Raji (cell line): Measurements from ENCODE around the gene SSBP2.

Experiments used
- POLR2A ChIP-seq: IDR thresholded peaks from 2 replicates; pipeline ENCODE4 v1.6.1; 2011; ENCODE audit warnings: low read depth, low read length, control low read depth; ENCODE audit not compliant: insufficient read depth

Gene SSBP2

DNA sequence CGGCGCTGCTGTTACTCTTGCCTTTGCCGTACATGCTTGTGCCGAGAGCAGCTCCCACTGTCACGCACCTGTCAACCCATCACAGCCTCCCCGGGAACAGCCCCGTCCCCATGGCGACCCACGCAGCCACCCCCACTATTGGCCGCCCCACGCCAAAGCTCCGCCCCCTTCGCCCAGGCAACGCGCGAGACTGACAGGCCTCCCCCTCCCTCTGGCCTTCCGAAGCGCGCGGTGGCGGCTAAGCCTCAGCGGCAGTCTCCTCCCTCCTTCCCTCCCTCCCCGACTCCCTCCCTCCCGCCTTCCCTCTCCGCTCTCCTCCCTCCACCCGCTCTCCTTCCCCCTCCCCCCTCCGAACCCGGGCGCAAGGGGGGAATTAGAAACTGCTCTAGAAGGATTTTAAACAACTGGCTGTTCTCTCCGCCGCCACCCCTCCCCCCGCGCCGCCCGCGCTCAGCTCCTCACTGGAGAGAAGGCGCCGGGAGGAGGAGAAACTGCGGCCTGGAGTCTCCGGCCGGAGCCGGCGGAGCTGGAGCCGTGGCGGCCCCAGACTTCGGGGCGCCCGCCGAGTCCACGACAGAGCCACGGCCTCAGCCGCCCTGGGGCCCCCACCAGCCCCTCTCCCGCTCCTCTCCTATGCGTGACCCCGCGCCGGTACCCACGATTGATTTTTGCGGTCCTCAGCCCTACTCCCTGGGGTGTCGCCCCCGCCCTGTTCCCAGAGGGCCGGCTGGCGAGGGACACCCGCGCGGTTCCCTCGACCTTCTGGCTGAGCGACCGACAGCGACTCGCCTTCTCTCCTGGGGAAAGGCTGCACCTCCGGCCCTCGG lies at the start of gene SSBP2:
TSS of gene SSBP2 (minus strand) at position 89 of the 827 bp plus-strand sequence. CDS start at position 34, 55 bp downstream.
- peak; percentile 94 for TF ChIP-seq POLR2A

GRCh38 chr5:81795666-81796065 lies 44.8 kb upstream of the SSBP2 start:
- no peak for TF ChIP-seq POLR2A

- no peak for TF ChIP-seq POLR2A
Measured at GRCh38 chr5:81794226-81794625, 43.3 kb upstream of the SSBP2 start.

DNA sequence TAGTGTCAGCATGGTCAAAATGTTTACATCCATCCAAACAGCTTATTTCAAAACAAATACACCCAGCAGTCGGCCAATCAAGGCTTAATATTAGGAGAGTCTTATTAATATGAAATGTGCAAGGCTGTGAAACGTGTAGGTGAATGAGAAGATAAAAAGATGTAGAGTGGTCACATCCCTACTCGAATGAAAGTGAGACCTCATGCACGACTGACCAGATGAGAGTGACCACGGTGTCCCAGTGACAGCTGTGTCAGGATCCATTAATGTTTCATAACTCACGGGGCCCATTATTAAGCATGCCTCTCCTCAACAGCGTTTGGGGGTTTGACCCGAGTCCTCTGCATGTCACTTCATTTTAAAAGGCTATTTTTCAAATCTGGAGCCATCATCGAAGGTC lies 39.4 kb upstream of the SSBP2 start:
- TF ChIP-seq POLR2A: no peak

GRCh38 chr5:81789033-81789432 lies 38.1 kb upstream of the SSBP2 start:
- no peak for TF ChIP-seq POLR2A

DNA sequence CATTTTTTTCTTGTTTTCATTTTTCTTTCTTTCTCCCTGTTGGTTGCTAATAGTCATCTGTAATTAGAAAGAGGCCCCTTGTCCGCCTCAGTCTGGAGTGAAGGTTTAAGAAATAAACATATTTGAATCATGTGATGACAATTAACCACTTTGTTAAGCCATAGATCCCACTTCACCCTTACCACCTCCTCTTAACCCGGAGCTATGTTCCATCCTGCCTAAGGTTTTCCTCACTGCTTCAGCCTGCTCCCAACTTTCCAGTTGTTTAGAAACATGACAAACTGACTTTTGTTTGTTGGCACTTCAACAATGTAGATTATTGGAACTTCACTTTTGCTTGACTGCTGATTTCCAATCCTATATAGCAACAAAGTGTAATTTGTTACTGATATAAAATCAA lies 37.4 kb upstream of the SSBP2 start:
- TF ChIP-seq POLR2A: no peak

- TF ChIP-seq POLR2A: peak; percentile 35; the same call in 1 of the 2 replicates
Measured at GRCh38 chr5:81787474-81788242, 36.8 kb upstream of the SSBP2 start.

DNA sequence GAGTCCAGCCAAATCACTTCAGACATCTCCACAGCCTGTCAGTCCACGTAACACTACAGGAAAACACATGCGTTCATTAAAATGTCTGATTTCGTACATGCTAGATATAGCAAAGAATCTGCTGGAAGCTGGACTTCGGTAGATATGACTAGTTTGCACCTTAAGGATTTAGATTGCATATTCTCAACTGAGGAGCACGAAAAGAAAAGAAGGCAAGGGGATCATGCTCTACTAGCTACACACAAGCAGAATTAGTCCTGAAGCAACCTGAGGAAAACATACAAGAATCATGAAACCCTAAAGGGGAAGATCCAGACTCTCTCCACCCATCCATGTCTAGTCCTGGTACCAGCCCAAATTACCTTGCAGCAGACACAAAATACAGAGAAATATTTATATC lies 36.1 kb upstream of the SSBP2 start:
- no peak for TF ChIP-seq POLR2A

DNA sequence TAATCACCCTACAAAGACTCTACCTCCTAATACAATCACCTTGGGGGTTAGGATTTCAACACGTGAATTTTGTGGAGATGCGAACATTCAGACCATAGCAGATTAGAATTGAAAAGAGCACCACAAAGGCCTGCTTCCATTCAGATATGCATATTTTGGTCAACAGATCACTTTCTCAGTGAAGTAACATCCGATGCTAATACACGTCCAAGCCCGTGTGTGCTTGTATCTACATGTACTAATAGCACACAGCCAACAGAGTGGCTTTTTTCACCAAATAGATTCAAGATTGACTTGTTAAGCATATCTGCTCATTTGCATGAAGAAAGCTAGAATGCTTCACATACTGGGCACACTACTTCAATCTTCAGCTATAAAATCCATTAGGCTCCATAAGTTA lies 35.6 kb upstream of the SSBP2 start:
- TF ChIP-seq POLR2A: no peak

- no peak for TF ChIP-seq POLR2A
Measured at GRCh38 chr5:81785322-81785721, 34.4 kb upstream of the SSBP2 start.

GRCh38 chr5:81783401-81783800 lies 32.5 kb upstream of the SSBP2 start:
- no peak for TF ChIP-seq POLR2A

DNA sequence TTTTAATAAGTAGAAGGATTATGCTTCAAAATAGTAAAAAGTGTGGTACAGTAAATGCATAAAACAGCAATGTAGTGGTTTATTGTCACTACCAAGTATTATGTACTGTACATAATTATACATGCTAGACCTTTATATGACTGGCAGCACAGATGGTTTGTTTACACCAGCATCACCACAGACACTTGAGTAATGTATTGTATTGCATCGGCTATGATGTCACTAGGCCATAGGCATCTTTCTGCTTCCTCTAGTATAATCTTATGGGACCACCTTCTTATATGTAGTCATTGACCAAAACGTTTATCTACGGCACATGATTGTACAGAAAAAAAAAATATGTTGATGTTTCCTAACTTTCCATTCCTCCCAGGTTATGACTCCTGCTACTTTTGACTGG lies 31.9 kb upstream of the SSBP2 start:
- TF ChIP-seq POLR2A: no peak

DNA sequence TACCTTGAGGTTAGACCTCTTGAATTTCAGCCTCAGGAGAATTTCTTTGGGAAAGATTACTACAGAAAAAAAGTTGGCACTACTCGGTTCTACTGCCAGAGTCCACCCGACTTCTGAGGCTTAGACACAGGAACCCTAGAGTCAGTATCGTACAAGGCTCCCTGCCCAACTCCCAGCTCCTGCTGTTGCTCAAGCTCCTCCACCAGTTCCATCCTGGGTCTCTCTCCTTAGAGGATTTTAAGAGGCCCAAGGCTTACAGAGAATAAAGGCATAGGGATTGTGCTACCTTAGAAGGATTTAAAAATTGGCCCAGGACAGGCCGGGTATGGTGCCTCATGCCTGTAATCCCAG lies 29.0 kb upstream of the SSBP2 start:
- TF ChIP-seq POLR2A: no peak

- no peak for TF ChIP-seq POLR2A
Measured at GRCh38 chr5:81779125-81779915, 28.4 kb upstream of the SSBP2 start.

- no peak for TF ChIP-seq POLR2A
Measured at GRCh38 chr5:81778642-81779041, 27.7 kb upstream of the SSBP2 start.
